GM21367 (cell line): Measurements from ENCODE around the gene FIG4.
"Not testable (repeated sequence)": the region's sequence is repeated elsewhere in the genome, so short reads cannot be mapped to it uniquely, and the experiment has no call there.

Source experiments
- ATAC-seq: cut with Tn5 transposase; IDR thresholded peaks from one replicate; pipeline ENCODE4 v1.9.1; 2021; ENCODE audit not compliant: unreplicated experiment

The FIG4 gene

GRCh38 chr6:109793792-109794191 lies 102.7 kb downstream of the FIG4 start:
- ATAC-seq, result no peak

GRCh38 chr6:109794201-109794923 lies 103.3 kb downstream of the FIG4 start:
- no peak for ATAC-seq

- ATAC-seq, result no peak
These were observed 105.0 kb downstream of the FIG4 start for GRCh38 chr6:109795994-109796555.

GRCh38 chr6:109799129-109799528 lies 108.0 kb downstream of the FIG4 start:
- no peak for ATAC-seq

- no peak for ATAC-seq
These were observed 108.6 kb downstream of the FIG4 start for GRCh38 chr6:109799664-109800063.

- ATAC-seq, result no peak
These were observed 109.7 kb downstream of the FIG4 start for GRCh38 chr6:109800771-109801170.

- ATAC-seq, result no peak
These were observed 110.7 kb downstream of the FIG4 start for GRCh38 chr6:109801794-109802193.

GRCh38 chr6:109804020-109804419 lies 112.9 kb downstream of the FIG4 start:
- ATAC-seq, result no peak

GRCh38 chr6:109807881-109808280 lies 116.8 kb downstream of the FIG4 start:
- no peak for ATAC-seq

- no peak for ATAC-seq
These were observed 117.7 kb downstream of the FIG4 start for GRCh38 chr6:109808837-109809236.

GRCh38 chr6:109815054-109815453 lies 124.0 kb downstream of the FIG4 start:
- no peak for ATAC-seq

- no peak for ATAC-seq
These were observed 125.6 kb downstream of the FIG4 start for GRCh38 chr6:109816452-109817374.

GRCh38 chr6:109820706-109821350 lies 129.7 kb downstream of the FIG4 start:
- peak; percentile 72 for ATAC-seq

GRCh38 chr6:109821428-109821827 lies 130.3 kb downstream of the FIG4 start:
- ATAC-seq, result no peak

GRCh38 chr6:109824105-109824504 lies 133.0 kb downstream of the FIG4 start:
- ATAC-seq, result no peak

- no peak for ATAC-seq
These were observed 135.5 kb downstream of the FIG4 start for GRCh38 chr6:109826551-109826950.

- ATAC-seq, result not testable (repeated sequence)
These were observed 140.3 kb downstream of the FIG4 start for GRCh38 chr6:109831352-109831751.

GRCh38 chr6:109834131-109834530 lies 143.0 kb downstream of the FIG4 start:
- ATAC-seq, result no peak

GRCh38 chr6:109834595-109835437 lies 143.7 kb downstream of the FIG4 start:
- ATAC-seq, result no peak

GRCh38 chr6:109840034-109840433 lies 148.9 kb downstream of the FIG4 start:
- no peak for ATAC-seq
